Pancreas (tissue), 10 donors: ENCODE results near the gene PRR11. TPM values are rescaled to one million over a fixed set of nuclear protein-coding genes. Genes with fewer than 3 reads are reported as not detected.
"Not testable (repeated sequence)": the region's sequence is repeated elsewhere in the genome, so short reads cannot be mapped to it uniquely, and the experiment has no call there.

Source experiments
- ATAC-seq, 4 donors: fragments of 200-7000 bp; cut with Tn5 transposase; one replicate each; pipeline versions ENCODE4 v1.8.0 to v1.9.1; 2020; ENCODE audit warnings: mild to moderate bottlenecking in 4 of 4, moderate library complexity in 4 of 4
- DNase-seq, 6 donors: peaks; one replicate each; pipeline ENCODE4 v3.0.0-alpha.2; 2020
- FAIRE-seq: peaks from 2 replicates; lab custom pipeline; 2012; peaks lifted over from hg19 to GRCh38; lab: Jason Lieb, UNC
- H3K27ac ChIP-seq, 4 donors: fragments of 200-600 bp; sonication (generic); 1 replicate in 3 of 4; 2 replicates in 1 of 4; pipeline versions ENCODE4 v1.5.0 to v1.8.0; 2020
- H3K27me3 ChIP-seq, 4 donors: fragments of 200-600 bp; one replicate each; pipeline ENCODE4 v1.8.0; 2021
- H3K36me3 ChIP-seq, 3 donors: fragments of 200-600 bp; sonication (generic) in 1 of 3; one replicate each; pipeline versions ENCODE4 v1.5.0 to v1.8.0; 2020 to 2021
- H3K4me1 ChIP-seq, 3 donors: fragments of 200-600 bp; one replicate each; pipeline ENCODE4 v1.8.0; 2021
- H3K4me3 ChIP-seq, 4 donors: fragments of 200-600 bp; sonication (generic) in 2 of 4; one replicate each; pipeline versions ENCODE4 v1.5.0 to v1.8.0; 2020 to 2021
- H3K9me3 ChIP-seq, 4 donors: fragments of 200-600 bp; one replicate each; pipeline ENCODE4 v1.8.0; 2021
- WGBS, 2 donors: extraction: QIAGEN DNeasy Blood & Tissue Kit; methylation state at CpG; one replicate each; pipeline ENCODE4 v1.1.7; 2013; 5-methylcytosine and 5-hydroxymethylcytosine counted together
- intact Hi-C, 3 donors: fragments of 100-400 bp; cut with DNase I; formaldehyde crosslinking; loops; one replicate each; pipeline versions ENCODE4 v1.11.1 to v1.14.2; 2022
- polyA plus RNA-seq, 2 donors: library from polyadenylated mRNA; stranded (reverse); fragments of 200-250 nt; gene quantifications; one replicate each; pipeline ENCODE4 v1.2.3, GENCODE V29; 2013
- total RNA-seq, 6 donors: library from RNA; stranded (reverse); fragmentation: NEBNext Ultra II Directional in 4 of 6; extraction: Animal tissue kit (Norgen Biotek cat#: 25700) in 4 of 6; gene quantifications; one replicate each; pipeline versions ENCODE4 v1.2.1 to v1.2.4, GENCODE V29; 2021 to 2023
- TF ChIP-seq, protein P1 (sequence below), 4 donors: fragments of 200-600 bp; sonication (generic) in 3 of 4; IDR thresholded peaks; one replicate each; pipeline versions ENCODE4 v1.5.0 to v1.8.0; 2021; ENCODE audit warnings: antibody characterized with exemption in 4 of 4
- donor health status: healthy with polysubstance abuse.
- donor health status: DM: no; HTN: no; CAD: no; lungs with moderate emphysema.
- donor health status: DM: no; HTN: no; CAD: no.
- donor health status: control.
- donor health status: control.
- donor health status: Bipolar disorder and iron deficiency.
- donor health status: DM: yes; HTN: yes; CAD: no.
- donor health status: DM: no; HTN: no; CAD: no.
- donor health status: DM: no; HTN: no; CAD: no.
- donor health status: DM: yes; HTN: yes; CAD: no.

The PRR11 gene
- total and polyA plus RNA-seq, 8 donors: 0.08 to 1.5 (median 0.53) TPM

DNA sequence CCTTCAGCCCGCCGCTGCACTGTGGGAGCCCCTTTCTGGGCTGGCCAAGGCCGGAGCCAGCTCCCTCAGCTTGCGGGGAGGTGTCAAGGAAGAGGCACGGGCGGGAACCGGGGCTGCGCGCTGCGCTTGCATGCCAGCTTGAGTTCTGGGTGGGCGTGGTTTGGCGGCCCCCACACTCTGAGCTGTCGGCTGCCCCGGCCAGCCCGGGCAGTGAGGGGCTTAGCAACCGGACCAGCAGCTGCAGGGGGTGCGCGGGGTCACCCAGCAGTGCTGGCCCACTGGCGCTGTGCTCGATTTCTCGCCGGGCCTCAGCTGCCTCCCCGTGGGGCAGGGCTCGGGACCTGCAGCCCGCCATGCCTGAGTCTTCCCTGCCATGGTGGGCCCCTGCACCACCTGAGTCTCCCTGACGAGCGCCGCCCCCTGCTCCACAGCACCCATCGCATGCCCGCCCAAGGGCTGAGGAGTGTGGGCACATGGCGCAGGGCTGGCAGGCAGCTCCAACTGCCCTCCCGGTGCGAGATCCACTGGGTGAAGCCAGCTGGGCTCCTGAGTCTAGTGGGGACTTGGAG lies 17.0 kb downstream of the PRR11 start:
- TF ChIP-seq, protein P1, sequence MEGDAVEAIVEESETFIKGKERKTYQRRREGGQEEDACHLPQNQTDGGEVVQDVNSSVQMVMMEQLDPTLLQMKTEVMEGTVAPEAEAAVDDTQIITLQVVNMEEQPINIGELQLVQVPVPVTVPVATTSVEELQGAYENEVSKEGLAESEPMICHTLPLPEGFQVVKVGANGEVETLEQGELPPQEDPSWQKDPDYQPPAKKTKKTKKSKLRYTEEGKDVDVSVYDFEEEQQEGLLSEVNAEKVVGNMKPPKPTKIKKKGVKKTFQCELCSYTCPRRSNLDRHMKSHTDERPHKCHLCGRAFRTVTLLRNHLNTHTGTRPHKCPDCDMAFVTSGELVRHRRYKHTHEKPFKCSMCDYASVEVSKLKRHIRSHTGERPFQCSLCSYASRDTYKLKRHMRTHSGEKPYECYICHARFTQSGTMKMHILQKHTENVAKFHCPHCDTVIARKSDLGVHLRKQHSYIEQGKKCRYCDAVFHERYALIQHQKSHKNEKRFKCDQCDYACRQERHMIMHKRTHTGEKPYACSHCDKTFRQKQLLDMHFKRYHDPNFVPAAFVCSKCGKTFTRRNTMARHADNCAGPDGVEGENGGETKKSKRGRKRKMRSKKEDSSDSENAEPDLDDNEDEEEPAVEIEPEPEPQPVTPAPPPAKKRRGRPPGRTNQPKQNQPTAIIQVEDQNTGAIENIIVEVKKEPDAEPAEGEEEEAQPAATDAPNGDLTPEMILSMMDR (IDR thresholded peaks at IDR 0.05): no peak
- DNase-seq: no peak
- no peak for ATAC-seq
- Histone ChIP-seq H3K9me3 (no peaks in the 10 kb centered on the region), H3K4me3 (no peak overlapping the region), H3K27me3 (no peaks in the 10 kb centered on the region), H3K4me1 (no peaks in the 10 kb centered on the region), H3K27ac (no peak overlapping the region), H3K36me3 (no peaks in the 10 kb centered on the region)
- WGBS, 2 donors: 96 to 97% methylated on average over 27 to 33 of the region's 33 CpGs
- no peak for FAIRE-seq
- intact Hi-C loops: no loop called here

DNA sequence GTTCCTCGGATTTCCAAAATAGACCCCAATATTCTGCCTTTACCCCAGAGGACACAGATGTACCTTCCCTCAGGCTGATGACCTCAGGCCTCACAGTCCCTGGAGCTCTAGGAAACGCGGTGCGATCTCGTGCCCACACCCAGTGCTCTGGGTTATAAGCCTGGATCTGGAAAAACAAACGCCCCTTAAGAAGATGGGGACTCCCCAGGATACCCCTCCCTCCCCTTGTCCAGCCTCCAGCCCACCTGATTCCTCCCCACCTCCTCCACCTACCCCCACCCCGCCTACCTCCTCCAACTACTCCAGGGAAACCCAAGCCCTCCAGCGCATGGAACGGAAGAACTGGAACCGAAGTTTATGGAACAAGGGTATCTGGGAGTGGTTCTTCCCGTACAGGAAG lies 19.1 kb downstream of the PRR11 start:
- no peak overlapping the region for H3K27ac ChIP-seq
- DNase-seq (no peak), ATAC-seq (no peak), FAIRE-seq (no peak)
- 94 to 96% methylated on average over 11 of the region's 11 CpGs for WGBS, 2 donors
- H3K9me3 ChIP-seq: no peaks in the 10 kb centered on the region
- TF ChIP-seq, protein P1 (IDR thresholded peaks at IDR 0.05): no peak
- H3K27me3 ChIP-seq: no peaks in the 10 kb centered on the region
- H3K4me1 ChIP-seq: no peaks in the 10 kb centered on the region
- H3K4me3 ChIP-seq: no peak overlapping the region
- H3K36me3 ChIP-seq: no peaks in the 10 kb centered on the region
- intact Hi-C loops: no loop called here

DNA sequence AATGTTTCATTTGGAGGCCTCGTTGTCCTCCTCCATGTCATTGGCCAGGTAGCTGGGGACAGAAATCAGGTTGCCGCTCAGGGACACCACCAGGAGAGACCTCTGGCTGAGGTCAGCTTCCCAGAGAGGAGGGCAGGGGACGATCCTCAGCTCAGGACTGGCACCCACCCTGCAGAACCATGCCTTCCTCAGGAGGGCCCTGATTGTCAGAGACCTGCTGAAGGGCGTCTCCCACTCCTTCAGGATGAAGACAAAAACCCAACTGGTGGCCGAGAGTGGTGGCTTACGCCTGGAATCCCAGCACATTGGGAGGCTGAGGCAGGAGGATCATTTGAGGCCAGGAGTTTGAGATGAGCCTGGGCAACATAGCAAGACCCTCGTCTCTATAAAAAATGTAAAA lies 19.5 kb downstream of the PRR11 start:
- Histone ChIP-seq H3K27ac (no peak overlapping the region), H3K4me3 (no peak overlapping the region), H3K27me3 (no peaks in the 10 kb centered on the region), H3K9me3 (no peaks in the 10 kb centered on the region), H3K4me1 (no peaks in the 10 kb centered on the region), H3K36me3 (no peaks in the 10 kb centered on the region)
- 84 to 97% methylated on average over 7 of the region's 7 CpGs for WGBS, 2 donors
- intact Hi-C loops: no loop called here
- DNase-seq (no peak), FAIRE-seq (no peak), ATAC-seq (no peak)
- TF ChIP-seq, protein P1 (IDR thresholded peaks at IDR 0.05): no peak

DNA sequence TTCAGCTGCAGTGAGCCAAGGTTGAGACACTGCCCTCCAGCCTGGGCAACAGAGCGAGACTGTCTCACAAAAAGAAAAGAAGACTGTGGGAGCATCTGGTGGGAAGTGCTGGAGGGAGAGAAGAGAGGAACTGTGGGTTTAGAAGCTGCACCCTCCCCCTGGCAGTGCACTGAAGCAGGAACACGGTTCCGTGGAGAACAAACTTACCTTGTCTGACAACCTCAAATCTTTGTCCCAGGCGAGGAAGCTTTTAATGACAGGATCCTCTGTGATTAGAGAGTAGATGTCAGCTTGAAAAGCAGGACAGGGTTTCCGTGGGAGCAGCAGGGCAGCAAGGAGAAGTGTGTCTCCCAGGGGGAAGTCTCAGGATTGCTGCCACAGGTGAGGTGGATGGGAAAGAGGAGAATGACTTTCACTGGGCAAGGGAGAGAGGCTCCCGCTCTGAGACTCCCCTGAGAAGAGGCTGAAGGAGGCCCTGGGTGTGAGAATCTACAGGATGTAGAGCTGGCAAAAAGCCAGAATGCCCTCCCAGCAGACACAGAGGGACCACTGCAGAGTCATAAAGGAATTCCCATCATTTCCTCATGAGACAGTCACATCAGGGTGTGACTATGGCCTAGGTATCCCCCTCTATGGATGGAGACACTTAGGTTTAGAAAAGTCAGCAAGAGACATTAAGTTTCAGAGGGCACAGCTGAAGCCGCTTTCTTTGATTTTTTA lies 22.9 kb downstream of the PRR11 start:
- TF ChIP-seq, protein P1 (IDR thresholded peaks at IDR 0.05): no peak
- no peaks in the 10 kb centered on the region for H3K9me3 ChIP-seq
- no peak overlapping the region for H3K27ac ChIP-seq
- H3K36me3 ChIP-seq: no peaks in the 10 kb centered on the region
- WGBS, 2 donors: 74 to 83% methylated on average over 7 of the region's 7 CpGs
- no peaks in the 10 kb centered on the region for H3K27me3 ChIP-seq
- ATAC-seq (no peak), DNase-seq (no peak), FAIRE-seq (no peak)
- intact Hi-C loops: no loop called here
- H3K4me1 ChIP-seq: no peaks in the 10 kb centered on the region
- H3K4me3 ChIP-seq: no peak overlapping the region

DNA sequence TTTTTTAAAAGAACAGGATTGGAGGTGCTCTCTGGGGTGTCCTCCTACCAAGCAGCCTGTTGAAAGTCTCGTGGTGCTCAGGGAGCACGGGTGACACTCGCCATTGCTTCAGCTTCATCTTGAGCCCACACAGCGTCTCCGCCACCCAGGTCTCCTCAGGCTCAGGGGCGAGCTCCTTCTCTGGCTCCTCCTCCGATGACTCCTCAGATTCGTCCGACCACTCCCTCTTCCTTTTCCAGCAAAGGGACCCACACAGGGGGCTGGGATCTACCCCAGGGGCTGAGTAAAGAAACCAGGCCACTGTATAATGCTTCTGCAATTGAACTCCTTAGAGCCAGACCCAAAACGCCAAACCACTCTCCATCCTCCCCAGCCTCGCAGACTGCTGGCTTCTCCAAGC lies 24.1 kb downstream of the PRR11 start:
- DNase-seq, H3K27me3 ChIP-seq, FAIRE-seq, H3K27ac ChIP-seq, H3K9me3 ChIP-seq, H3K36me3 ChIP-seq, H3K4me3 ChIP-seq, H3K4me1 ChIP-seq, ATAC-seq, intact Hi-C loops: not testable (repeated sequence)
- WGBS, 2 donors: 87 to 93% methylated on average over 11 of the region's 11 CpGs
